Activated CD8-positive, alpha-beta memory T cell treated with anti-CD3 and anti-CD28 coated beads, Interleukin-2, amount 50 U/mL, for 48 hours (primary cell): ENCODE results near the gene HERC6.
"Not testable (repeated sequence)": the region's sequence is repeated elsewhere in the genome, so short reads cannot be mapped to it uniquely, and the experiment has no call there.

Experiments used
- DNase-seq: peaks from one replicate; pipeline ENCODE4 v3.0.0-alpha.2; 2020

The HERC6 gene

DNA sequence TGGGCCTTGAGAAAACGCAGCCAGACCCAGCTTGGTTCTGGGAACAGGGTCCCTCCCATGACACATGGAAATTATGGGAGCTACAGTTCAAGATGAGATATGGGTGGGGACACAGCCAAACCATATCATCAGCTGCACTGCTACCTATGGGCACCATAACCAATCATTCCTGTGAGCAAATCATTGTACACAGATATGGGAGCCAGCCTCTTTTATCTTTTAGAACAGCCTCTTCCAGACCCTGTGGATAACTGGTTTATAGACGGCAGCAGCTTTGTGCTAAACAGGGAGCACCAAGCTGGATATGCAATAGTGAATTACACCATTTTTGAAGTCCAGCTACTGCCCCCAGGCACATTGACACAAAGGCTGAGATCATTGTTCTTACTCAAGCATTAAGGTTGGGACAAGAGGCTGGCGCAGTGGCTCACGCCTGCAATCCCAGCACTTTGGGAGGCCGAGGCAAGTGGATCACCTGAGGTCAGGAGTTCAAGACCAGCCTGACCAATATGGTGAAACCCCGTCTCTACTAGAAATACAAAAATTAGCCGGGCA, 69.6 kb downstream of the HERC6 start:
- DNase-seq, result not testable (repeated sequence)

DNA sequence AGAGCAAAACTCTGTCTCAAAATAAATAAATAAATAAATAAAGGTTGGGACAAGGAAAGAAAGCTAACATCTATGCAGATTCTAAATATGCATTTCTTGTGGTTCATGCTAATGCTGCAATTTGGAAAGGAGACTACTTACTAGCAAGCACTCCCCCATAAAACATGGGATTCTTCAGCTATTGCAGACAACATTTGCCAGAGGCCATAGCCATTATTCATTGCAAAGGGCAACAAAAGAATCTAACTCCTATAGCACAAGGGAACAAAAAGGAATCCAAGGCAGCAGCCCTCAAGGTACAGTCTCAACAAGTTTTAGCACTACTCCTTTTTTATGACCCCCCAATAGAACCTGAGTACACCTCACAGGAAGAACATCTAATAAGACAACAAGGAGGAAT, 70.2 kb downstream of the HERC6 start:
- DNase-seq, result no peak

DNA sequence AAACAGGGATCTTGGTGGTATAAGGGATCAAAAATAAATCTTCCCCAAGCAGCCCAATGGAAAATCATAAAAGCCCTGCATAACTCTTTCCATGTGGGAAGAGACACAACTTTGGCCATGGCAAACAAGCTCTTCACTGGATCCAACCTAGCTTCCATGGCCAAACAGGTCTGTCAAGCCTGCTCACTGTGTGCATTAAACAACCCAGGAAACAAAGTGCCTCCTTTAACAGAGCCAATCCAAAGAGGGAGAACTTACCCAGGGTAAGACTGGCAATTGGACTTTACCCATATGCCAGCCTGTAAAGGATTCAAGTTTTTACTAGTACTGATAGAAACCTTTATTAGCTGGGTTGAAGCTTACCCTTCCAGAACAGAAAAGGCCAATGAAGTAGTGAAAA, 70.6 kb downstream of the HERC6 start:
- DNase-seq, result no peak

DNA sequence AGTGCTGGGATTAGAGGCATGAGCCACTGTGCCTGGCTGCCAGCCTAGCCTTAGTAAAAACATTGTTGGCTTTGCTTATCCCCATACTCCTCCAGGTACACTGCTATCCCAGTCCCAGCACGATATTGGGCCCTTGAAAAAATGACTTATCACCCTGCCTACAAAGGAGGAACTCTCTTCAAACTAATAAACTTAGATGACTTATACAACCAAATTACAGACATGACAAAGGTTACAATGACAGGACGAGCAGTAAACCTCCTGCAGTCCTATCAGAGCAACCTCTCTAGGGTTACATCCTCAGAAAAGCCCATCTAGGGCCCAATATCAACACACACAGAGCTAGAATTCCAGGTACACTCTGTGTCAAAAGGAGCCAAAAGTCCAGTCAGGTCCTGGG, 72.6 kb downstream of the HERC6 start:
- no peak for DNase-seq

DNA sequence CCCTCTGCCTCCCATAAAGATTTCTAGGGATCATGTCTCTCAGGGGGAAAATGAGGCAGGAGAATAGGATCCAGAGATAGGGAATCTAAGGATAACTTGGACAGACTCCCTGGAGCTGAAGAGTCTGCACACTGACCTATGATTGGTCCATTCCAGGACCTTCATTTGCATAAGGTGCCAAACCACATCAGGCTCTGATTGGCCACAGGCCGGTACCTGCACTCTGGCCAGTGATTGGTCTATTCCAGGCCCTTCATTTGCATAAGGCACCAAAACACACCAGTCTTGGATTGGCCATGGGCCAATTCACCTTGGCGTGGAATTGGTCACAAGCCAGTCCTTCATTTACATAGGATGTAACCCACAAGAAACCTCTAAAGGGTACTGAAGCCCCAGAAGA, 74.3 kb downstream of the HERC6 start:
- no peak for DNase-seq

DNA sequence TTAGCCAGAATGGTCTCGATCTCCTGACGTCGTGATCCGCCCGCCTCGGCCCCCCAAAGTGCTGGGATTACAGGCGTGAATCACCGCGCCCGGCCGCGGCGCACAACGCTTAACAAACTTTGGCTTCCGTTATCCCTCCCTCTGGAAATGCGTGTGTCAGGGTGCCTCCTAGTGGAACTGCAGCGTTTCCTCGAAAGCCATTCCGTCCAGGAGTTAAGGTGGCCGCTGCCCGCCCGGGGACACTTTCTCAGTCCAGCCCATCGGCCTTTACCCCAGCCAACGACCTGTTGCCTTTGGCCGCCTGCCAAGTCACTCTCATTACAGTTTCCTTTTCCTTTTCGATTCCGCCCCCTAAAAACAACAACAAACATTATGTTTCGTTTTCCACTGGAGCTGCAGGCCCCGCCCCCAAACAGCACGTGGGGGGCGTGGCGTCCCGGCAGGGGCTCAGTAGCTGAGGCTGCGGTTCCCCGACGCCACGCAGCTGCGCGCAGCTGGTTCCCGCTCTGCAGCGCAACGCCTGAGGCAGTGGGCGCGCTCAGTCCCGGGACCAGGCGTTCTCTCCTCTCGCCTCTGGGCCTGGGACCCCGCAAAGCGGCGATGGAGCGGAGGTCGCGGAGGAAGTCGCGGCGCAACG, 78.1 kb downstream of the HERC6 start, which contains the start of gene HERC5:
Gene HERC5, plus strand, starts transcription at position 450 of the 637 bp plus-strand sequence. Its CDS starts 151 bp downstream, at position 601.
- peak; percentile 92 for DNase-seq

DNA sequence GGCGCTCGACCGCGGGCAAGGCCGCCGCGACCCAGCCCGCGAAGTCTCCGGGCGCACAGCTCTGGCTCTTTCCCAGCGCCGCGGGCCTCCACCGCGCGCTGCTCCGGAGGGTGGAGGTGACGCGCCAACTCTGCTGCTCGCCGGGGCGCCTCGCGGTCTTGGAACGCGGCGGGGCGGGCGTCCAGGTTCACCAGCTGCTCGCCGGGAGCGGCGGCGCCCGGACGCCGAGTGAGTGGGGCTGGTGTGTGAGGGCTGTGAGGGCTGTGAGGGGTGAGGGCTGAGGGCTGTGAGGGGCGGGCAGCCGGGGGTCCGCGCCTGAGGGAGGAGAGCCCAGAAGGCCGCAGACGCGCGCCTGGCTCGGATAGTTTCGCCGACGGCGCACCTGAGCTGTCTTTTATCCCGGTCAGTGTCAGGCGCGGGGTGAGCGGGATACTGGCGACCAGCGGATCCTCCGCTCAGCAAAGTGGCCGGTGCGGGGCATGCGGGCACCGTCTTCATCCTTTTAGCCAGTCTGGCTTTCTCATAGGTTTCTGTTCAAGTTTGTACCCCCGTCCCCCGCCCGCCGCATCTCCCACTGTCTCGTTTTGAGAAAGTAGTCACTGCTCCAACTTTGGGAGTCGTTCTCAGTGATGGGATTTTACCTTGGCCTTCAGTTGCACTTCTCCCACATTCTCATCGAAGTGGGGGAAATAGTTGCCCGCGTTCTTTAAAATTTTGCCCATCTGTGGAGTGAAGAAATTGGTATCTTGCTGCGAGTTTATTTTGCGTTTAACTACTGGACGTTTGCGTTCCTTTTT, 78.9 kb downstream of the HERC6 start:
- DNase-seq, result peak; percentile 72

DNA sequence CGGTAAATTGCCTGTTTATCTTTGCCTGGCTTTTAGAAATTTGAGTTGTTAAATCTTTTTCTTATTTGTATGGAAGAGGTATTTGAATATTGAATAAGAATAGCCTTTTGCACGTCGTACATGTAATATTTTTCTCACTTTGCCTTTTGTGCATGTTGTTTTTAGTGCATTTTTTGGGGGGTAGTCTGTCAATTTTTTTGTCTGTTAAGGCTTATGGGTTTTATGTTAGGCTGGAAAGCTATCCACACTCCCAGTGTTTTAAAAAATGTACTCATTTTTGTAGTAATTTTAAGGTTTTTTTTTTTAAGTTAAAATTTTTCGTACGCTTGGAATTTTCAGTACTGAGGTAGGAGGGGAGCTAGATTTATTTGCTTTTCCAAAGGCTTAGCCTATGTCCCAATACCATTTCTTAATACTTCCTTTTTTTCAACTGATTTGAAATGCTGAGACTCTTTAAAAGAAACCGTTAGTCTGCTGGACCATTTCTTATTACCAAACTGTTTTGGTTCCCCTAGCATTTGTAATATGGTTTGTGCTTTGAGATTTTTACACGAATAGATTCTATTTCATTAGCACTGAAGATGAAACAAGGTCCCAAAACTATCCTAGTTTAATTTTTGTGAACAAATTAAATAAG, 79.6 kb downstream of the HERC6 start:
- no peak for DNase-seq

DNA sequence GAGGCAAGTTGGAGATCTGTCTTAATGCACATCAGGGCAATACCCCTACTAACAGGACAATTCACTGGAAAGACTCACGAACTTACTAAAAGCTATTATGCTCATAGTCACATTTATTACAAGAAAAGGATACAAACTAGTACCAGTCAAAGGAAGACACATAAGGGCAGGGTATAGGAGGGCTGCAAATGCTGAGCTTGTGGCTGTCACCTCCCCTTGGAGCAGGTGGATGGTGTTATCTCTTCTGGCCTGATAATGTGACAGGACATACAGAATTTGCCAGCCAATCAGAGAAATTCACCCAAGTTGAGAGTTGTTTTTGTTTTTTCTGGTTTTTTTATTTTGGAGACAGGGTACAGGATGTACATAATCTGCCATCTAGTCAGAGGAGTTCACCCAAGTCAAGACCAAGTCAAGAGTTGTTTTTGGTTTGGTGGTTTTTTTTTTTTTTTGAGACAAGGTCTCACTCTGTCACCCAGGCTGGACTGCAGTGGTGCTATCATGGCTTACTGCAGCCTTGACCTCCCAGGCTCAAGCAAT, 87.1 kb downstream of the HERC6 start:
- no peak for DNase-seq

DNA sequence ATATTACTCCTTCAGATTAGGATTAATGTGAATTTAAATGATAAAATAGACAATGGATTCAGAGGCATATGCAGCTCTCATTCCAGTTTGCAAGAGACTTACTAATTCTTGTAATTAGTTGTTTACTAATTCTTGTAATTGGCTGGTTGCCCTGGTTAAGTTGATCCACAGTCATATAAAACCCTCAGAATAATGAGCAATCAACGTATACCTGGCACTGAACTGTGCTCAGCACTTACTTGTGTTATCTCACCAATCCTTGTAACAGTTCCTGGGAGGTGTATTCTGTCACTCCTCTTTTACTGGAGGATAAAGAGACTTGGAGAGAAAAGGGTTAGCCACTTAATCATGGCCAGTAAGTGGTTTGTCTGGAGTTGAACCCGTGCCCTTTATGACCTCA, 88.7 kb downstream of the HERC6 start:
- no peak for DNase-seq

DNA sequence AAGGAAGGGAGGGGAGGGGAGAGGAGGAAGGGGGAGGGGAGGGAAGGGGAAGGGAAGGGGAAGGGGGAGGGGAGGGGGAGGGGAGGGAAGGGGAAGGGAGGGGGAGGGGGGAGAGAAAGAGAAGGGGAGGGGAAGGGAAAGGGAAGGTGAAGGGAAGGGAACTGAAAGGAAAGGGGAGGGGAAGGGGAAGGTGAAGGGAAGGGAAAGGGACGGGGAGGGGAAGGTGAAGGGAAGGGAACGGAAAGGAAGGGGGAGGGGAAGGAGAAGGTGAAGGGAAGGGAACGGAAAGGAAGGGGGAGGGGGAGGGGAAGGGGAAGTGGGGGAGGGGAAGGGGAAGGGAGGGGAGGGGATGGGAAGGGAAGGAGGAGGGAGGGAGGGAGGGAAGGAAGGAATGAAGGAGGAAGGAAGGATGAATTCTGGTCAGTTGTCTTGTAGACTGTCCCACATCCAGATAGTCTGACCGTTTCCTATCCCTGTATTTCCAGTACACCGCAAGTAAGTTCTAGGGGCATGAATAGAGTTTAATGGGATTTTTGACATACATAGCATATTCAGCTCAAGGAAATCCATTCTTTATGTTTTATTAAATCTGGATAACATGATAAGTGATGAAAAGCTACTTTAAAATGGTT, 98.7 kb downstream of the HERC6 start:
- DNase-seq, result no peak

DNA sequence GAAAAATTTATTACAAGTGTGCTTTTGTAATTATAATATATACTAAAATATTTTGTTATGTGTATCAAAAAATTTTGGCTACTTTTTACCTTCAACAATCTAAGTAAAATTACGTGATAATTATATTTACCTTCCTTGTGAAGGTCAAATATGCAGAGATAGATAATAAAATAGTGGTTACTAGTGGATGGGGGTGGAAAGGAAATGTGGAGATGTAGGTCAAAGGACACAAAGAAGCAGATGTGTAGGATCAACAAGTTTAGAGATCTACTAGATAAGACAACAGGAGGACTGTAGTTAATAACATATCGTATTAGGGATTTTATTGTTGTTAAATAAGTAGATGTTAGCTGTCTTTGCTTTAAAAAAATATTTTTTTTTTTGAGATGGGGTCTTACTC, 99.6 kb downstream of the HERC6 start:
- no peak for DNase-seq

DNA sequence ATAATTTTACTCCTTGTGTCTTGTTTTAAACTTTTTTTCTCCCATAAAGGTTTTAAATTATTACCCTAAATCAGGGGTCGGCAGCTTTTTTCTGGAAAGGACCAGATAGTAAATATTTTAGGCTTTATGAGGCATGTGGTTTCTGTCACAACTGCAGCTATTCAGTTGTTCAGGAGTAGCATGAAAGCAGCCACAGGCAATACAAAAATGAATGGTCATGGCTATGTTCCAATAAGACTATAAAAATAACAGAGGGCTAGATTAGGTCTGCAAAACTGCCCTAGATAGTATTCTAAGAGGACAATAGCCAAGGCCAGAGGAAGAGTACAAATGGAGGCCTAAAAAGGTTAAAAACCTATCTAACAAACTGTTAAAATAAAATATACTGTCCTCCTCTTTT, 102.9 kb downstream of the HERC6 start:
- DNase-seq, result no peak

DNA sequence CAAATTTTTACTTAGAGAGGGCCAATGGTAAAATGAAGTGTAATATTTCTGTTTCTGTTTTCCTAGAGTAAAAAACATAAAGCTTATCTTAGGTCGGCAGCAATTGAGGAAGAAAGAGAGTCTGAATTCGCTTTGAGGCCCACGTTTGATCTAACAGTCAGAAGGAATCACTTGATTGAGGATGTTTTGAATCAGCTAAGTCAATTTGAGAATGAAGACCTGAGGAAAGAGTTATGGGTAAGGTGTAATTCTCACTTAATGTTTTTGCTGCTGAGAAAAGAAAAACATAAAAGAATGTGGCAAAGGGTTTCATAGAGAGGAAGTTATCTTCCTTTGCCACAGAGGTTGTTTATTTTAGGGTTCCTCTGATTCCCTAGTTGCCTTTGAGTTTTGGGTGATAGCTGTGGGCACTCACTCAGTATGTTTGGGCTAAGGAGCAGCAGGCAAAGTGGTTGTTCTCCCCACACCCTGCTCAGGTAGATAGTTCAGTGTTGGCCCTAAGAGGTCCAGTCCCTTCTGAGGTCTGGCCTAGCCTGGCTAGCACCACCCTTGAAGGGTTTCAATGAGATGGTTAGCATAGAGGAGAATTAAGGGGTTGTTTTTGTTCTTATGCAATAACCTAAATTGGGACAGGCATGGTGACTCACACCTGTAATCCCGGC, 110.6 kb downstream of the HERC6 start:
- DNase-seq, result no peak
